ENCODE data around the gene SRPX2. TPM values are rescaled to one million over a fixed set of nuclear protein-coding genes. Genes with fewer than 3 reads are reported as not detected.
A peak's percentile ranks its signal among the peaks of the same experiment; 100 is the strongest.

Gene SRPX2, protein sequence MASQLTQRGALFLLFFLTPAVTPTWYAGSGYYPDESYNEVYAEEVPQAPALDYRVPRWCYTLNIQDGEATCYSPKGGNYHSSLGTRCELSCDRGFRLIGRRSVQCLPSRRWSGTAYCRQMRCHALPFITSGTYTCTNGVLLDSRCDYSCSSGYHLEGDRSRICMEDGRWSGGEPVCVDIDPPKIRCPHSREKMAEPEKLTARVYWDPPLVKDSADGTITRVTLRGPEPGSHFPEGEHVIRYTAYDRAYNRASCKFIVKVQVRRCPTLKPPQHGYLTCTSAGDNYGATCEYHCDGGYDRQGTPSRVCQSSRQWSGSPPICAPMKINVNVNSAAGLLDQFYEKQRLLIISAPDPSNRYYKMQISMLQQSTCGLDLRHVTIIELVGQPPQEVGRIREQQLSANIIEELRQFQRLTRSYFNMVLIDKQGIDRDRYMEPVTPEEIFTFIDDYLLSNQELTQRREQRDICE
- 0.72 and 1.6 TPM in 2 replicates for total RNA-seq (2014; rRNA removed; shearing (Covaris generic))
- polyA plus RNA-seq (2015; cell fraction: cytosol; rRNA removed): 1.1 and 2.3 TPM in 2 replicates
- 2.3 and 2.7 TPM in 2 replicates for polyA plus RNA-seq (2015; cell fraction: nucleus; rRNA removed)

- DNase-seq (ENCODE audit: low read depth, low spot score): peak; percentile 36
- in situ Hi-C loops (cut with HindIII; ENCODE audit: low pct_unique_long_range_greater_than_20kb, low sequenced_read_pairs): no loop called here
Observed at GRCh38 chrX:100643956-100644860, at the start of gene SRPX2. TSS of gene SRPX2 (plus strand) at chrX:100644199. CDS start at chrX:100646323, 2,124 bp downstream.

GRCh38 chrX:100596601-100597000, 47.4 kb upstream of the SRPX2 start:
- in situ Hi-C loops (cut with HindIII; ENCODE audit: low pct_unique_long_range_greater_than_20kb, low sequenced_read_pairs): no loop called here
- DNase-seq (ENCODE audit: low read depth, low spot score): no peak

DNA sequence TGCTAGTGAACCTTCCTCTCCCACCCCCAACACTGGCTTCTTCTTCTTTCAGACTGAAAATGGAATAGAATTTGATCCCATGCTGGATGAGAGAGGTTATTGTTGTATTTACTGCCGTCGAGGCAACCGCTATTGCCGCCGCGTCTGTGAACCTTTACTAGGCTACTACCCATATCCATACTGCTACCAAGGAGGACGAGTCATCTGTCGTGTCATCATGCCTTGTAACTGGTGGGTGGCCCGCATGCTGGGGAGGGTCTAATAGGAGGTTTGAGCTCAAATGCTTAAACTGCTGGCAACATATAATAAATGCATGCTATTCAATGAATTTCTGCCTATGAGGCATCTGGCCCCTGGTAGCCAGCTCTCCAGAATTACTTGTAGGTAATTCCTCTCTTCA, 44.5 kb upstream of the SRPX2 start:
- DNase-seq (ENCODE audit: low read depth, low spot score): no peak
- in situ Hi-C loops (cut with HindIII; ENCODE audit: low pct_unique_long_range_greater_than_20kb, low sequenced_read_pairs): no loop called here

DNA sequence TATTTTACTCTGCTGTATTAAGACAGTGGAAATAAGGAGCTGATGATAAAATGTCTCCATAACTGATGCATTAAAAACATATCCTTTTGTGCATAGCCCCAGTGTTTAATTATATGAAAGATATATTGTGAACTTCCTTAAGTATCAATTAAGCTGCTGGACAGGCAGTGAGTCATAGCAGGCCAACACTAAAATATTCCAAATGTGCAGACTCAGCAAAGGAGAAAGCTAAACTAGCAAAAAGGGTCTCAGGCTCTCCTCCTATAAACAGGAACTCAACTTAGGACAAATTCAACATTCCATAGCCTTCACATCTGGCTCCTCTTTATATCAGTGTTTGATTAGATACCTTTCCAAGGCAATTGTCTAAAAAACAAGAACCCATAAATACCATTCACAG, 43.7 kb upstream of the SRPX2 start:
- no peak for DNase-seq (ENCODE audit: low read depth, low spot score)

DNA sequence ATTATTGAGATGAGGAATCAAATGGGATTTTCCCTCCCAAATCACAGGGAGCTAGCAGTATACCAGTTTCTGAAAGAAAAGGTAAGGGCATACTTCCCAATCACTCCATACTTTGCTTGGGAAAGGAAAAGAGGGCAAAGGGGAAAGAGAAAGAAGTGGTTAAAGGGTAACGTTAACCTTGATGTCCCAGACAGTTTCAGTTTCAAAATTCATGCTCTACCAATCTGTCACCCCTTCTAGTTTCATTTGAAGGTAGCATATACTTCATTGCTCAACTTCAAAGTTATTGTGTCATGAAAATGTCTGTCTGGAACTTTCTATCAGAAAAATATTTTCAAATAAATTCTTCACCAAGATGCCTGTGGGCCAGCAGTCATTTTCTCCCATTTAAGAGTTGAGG, 43.2 kb upstream of the SRPX2 start:
- in situ Hi-C loops (cut with HindIII; ENCODE audit: low pct_unique_long_range_greater_than_20kb, low sequenced_read_pairs): no loop called here

More for the DNA sequence above, 43.7 kb upstream of the SRPX2 start:
- in situ Hi-C loops (cut with HindIII; ENCODE audit: low pct_unique_long_range_greater_than_20kb, low sequenced_read_pairs): no loop called here

DNA sequence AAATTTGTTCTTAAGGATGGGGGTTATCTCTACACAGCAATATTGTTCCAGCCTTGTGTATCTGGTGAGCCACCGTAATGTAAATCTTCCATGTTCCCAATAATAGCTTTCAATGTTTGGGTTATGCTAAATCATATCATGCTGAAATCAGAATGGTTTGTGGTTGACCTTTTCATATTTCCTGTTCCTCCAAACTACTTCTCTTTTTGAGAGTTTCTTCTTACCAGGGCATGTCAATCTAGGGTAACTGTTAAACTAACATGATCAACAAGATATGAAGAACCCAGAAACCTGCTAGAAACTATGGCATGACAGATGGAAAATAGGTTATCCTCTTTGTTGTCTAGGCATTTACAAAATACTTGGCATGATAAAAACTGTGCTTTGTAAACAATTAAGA, 37.2 kb upstream of the SRPX2 start:
- DNase-seq (ENCODE audit: low read depth, low spot score): no peak
- in situ Hi-C loops (cut with HindIII; ENCODE audit: low pct_unique_long_range_greater_than_20kb, low sequenced_read_pairs): no loop called here

More for the DNA sequence above, 43.2 kb upstream of the SRPX2 start:
- DNase-seq (ENCODE audit: low read depth, low spot score): no peak

DNA sequence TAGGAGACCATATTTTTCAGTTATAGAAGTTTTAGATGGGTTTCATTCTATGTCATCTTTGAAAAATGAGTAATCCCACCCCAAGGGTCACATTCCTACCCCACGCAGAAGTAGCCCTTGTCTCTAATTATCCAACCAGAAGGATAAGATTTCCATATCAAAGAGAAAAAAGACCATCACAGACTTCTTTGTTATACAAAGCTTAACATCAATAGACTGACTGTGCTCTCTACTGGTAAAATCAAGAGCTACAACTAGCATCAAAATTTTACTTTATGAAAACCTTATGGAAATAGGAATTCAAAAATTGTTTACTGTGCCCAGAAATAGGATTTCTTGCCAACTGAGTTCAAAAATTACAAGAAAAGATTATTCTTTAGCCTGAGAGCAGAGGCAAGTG, 34.4 kb upstream of the SRPX2 start:
- peak; percentile 19 for DNase-seq (ENCODE audit: low read depth, low spot score)
- in situ Hi-C loops (cut with HindIII; ENCODE audit: low pct_unique_long_range_greater_than_20kb, low sequenced_read_pairs): no loop called here

GRCh38 chrX:100611951-100612350, 32.0 kb upstream of the SRPX2 start:
- in situ Hi-C loops (cut with HindIII; ENCODE audit: low pct_unique_long_range_greater_than_20kb, low sequenced_read_pairs): no loop called here
- DNase-seq (ENCODE audit: low read depth, low spot score): no peak

DNA sequence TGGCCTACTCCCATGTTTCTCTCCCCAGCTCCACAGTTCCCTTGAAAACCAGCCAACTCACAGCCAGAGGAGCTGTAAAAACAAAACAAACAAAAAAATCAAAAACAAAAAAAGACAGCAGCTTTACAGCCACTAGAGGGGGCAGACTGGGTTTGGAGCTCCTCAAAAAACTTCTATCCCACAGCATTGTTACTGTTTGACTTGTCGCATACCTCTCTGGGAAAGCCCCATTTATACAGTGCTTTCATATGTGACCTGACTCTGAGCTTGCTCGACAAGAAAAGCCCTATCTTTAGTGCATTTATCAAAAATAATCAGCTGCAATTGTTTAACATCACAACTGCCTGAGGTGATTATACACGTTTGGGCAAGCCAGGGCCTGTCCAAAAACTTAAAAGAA, 29.0 kb upstream of the SRPX2 start:
- in situ Hi-C loops (cut with HindIII; ENCODE audit: low pct_unique_long_range_greater_than_20kb, low sequenced_read_pairs): no loop called here
- peak; percentile 71 for DNase-seq (ENCODE audit: low read depth, low spot score)

DNA sequence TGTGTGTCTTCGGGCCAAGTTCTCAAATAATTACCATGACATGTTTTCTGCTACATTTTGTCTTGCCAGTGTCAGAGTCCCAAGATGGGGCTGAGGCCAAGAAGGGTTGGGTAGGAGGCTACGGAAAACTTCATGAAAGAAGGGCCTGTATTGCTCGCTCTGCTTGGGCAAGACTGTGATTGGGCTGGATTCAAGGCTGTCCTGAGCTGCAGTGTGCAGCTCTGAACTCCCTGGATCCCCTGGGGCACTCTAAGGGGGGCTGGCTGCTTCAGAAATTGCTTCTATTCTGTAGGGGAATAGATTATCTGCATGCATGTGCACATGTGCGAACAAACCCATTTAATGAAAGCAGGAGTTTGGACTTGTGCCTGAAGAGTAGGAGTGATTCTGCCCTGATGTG, 21.0 kb upstream of the SRPX2 start:
- peak; percentile 36 for DNase-seq (ENCODE audit: low read depth, low spot score)

GRCh38 chrX:100625985-100626491, 18.0 kb upstream of the SRPX2 start:
- in situ Hi-C loops (cut with HindIII; ENCODE audit: low pct_unique_long_range_greater_than_20kb, low sequenced_read_pairs): no loop called here
- DNase-seq (ENCODE audit: low read depth, low spot score): no peak

More for the DNA sequence above, 21.0 kb upstream of the SRPX2 start:
- in situ Hi-C loops (cut with HindIII; ENCODE audit: low pct_unique_long_range_greater_than_20kb, low sequenced_read_pairs): no loop called here

- in situ Hi-C loops (cut with HindIII; ENCODE audit: low pct_unique_long_range_greater_than_20kb, low sequenced_read_pairs): no loop called here
- DNase-seq (ENCODE audit: low read depth, low spot score): no peak
Observed at GRCh38 chrX:100635040-100635439, 9.0 kb upstream of the SRPX2 start.

GRCh38 chrX:100635989-100636320, 8.0 kb upstream of the SRPX2 start:
- in situ Hi-C loops (cut with HindIII; ENCODE audit: low pct_unique_long_range_greater_than_20kb, low sequenced_read_pairs): no loop called here

DNA sequence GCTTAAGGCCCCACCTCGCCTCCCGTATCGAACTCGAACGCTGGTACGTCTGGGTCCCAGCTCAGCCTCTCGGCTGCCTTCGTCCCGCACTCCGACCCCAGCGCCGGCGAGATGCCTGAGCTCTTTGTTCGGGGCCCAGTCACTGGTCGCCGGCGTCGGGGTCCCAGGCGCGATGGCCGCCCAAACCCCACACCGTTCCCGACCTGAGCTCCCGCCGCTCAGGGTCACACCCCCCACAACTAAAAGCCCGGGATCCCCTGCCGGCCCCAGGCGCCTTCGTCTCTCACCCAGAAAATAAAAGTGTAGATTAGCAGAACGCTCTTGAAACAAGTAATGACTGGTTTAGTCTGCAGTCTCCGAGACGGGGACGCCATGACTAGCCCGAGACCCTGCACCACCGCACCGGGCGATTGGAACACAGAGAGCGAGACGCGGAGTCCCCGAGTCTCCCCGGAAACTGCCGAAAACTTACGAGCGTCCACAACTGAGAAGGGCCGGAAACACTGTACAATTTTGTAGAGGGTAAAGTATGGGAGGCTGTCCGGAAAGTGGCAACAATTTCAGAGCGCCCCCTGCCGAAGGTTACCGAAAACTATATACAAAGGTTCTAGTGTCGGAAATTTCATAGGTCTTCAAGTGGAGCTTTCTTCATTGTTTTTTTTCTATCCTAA, 7.5 kb upstream of the SRPX2 start, which contains the start of gene TSPAN6:
TSPAN6 (minus strand) TSS at position 486 of the 671 bp plus-strand sequence; CDS start at position 374, 112 bp downstream.
- in situ Hi-C loops (cut with HindIII; ENCODE audit: low pct_unique_long_range_greater_than_20kb, low sequenced_read_pairs): no loop called here
- DNase-seq (ENCODE audit: low read depth, low spot score): peak; percentile 94

More at GRCh38 chrX:100635989-100636320, 8.0 kb upstream of the SRPX2 start:
- DNase-seq (ENCODE audit: low read depth, low spot score): no peak

GRCh38 chrX:100642290-100642689, 1.7 kb upstream of the SRPX2 start:
- in situ Hi-C loops (cut with HindIII; ENCODE audit: low pct_unique_long_range_greater_than_20kb, low sequenced_read_pairs): no loop called here
- no peak for DNase-seq (ENCODE audit: low read depth, low spot score)

GRCh38 chrX:100643212-100643611, 787 bp upstream of the SRPX2 start:
- in situ Hi-C loops (cut with HindIII; ENCODE audit: low pct_unique_long_range_greater_than_20kb, low sequenced_read_pairs): no loop called here

GRCh38 chrX:100645106-100645505, 1.1 kb downstream of the SRPX2 start:
- no peak for DNase-seq (ENCODE audit: low read depth, low spot score)
- in situ Hi-C loops (cut with HindIII; ENCODE audit: low pct_unique_long_range_greater_than_20kb, low sequenced_read_pairs): no loop called here

More at GRCh38 chrX:100643212-100643611, 787 bp upstream of the SRPX2 start:
- DNase-seq (ENCODE audit: low read depth, low spot score): no peak
